ENCODE data around the gene ASPHD1. TPM values are rescaled to one million over a fixed set of nuclear protein-coding genes. Genes with fewer than 3 reads are reported as not detected.
A peak's percentile ranks its signal among the peaks of the same experiment; 100 is the strongest.

ASPHD1 gene
- total RNA-seq, 4 donors from 2014 or later: 0.33 TPM; not detected in 3

DNA sequence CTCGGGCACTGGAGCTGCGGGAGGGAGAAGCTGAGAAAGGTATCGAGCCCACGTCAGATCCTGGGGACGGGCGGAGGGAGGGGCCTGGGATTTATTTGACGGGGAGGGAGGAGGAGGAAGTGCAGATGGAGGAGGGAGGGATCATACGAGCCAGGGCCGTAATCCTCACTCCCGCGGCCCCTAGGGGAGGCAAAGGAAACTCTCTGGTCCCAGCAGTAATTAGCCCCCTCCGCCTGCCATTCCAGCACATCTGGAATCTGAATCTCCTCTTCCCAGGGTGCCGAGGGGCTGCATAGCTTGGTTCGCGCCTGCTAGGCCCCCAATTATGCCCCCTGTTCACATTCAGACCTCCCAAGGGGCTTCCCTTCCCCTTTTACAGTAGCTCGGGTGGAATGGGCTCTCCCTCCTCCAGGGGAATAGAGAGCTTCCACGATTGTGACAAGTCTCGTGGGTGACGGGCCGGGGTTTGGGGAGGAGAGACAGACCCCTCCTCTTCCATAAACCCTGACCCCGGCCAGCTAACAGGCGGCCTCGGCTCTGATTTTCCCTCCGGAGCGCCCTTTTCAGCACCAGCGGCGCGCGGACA, 679 bp upstream of the ASPHD1 start, which contains the start of gene SEZ6L2:
Gene SEZ6L2 (minus strand): TSS at position 35 of the 586 bp plus-strand sequence. CDS start 531 bp downstream, outside the sequence.
- intact Hi-C loops (cut with DNase I): no loop called here
- 3% methylated on average over 18 of the region's 29 CpGs for WGBS
- Histone ChIP-seq H3K36me3 (no peaks in the 10 kb centered on the region), H3K9me3 (no peaks in the 10 kb centered on the region), H3K4me3 (peak within 1 kb of the TSS; percentile 59 to 68 (median 66)), H3K27me3 (peaks cover 0 to 58% (median 22%) of the 10 kb centered on the region in 4 donors), H3K4me1 (peaks cover 6 to 27% (median 18%) of the 10 kb centered on the region in 4 donors), H3K27ac (replicated peaks in 1 of 4) (peak within 1 kb of the TSS in 1 of 4 donors; percentile 30)
- DNase-seq (ENCODE audit: extremely low spot score): no peak
- peak in 1 of 2 donors; percentile 35 for TF ChIP-seq POLR2AphosphoS5 (IDR thresholded peaks at IDR 0.05)
- no peak for TF ChIP-seq EP300 (IDR thresholded peaks at IDR 0.05)

GRCh38 chr16:29900888-29901606, 759 bp downstream of the ASPHD1 start:
- Histone ChIP-seq H3K27me3 (peaks cover 0 to 53% (median 22%) of the 10 kb centered on the region in 4 donors), H3K4me3 (peak overlapping the region; percentile 59 to 68 (median 66))
- WGBS: 49% methylated on average over 22 of the region's 31 CpGs

GRCh38 chr16:29901607-29901945, 1.3 kb downstream of the ASPHD1 start:
- TF ChIP-seq EP300 (IDR thresholded peaks at IDR 0.05): no peak
- no peak for TF ChIP-seq POLR2A (IDR thresholded peaks at IDR 0.05; ENCODE audit: low read depth)
- TF ChIP-seq, protein P1, sequence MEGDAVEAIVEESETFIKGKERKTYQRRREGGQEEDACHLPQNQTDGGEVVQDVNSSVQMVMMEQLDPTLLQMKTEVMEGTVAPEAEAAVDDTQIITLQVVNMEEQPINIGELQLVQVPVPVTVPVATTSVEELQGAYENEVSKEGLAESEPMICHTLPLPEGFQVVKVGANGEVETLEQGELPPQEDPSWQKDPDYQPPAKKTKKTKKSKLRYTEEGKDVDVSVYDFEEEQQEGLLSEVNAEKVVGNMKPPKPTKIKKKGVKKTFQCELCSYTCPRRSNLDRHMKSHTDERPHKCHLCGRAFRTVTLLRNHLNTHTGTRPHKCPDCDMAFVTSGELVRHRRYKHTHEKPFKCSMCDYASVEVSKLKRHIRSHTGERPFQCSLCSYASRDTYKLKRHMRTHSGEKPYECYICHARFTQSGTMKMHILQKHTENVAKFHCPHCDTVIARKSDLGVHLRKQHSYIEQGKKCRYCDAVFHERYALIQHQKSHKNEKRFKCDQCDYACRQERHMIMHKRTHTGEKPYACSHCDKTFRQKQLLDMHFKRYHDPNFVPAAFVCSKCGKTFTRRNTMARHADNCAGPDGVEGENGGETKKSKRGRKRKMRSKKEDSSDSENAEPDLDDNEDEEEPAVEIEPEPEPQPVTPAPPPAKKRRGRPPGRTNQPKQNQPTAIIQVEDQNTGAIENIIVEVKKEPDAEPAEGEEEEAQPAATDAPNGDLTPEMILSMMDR (IDR thresholded peaks at IDR 0.05): no peak
- no peak for TF ChIP-seq POLR2AphosphoS5 (IDR thresholded peaks at IDR 0.05)
- H3K9me3 ChIP-seq: no peaks in the 10 kb centered on the region
- no peak overlapping the region for H3K4me3 ChIP-seq
- H3K27ac ChIP-seq (replicated peaks in 1 of 4): no peak overlapping the region
- peaks cover 0 to 47% (median 22%) of the 10 kb centered on the region in 4 donors for H3K27me3 ChIP-seq
- H3K36me3 ChIP-seq: peaks cover 0 to 1% (median under 1%) of the 10 kb centered on the region in 4 donors
- WGBS: 89% methylated on average over 10 of the region's 19 CpGs
- no peak for DNase-seq (ENCODE audit: extremely low spot score)
- H3K4me1 ChIP-seq: peaks cover 6 to 27% (median 18%) of the 10 kb centered on the region in 4 donors
- intact Hi-C loops (cut with DNase I): no loop called here

More at GRCh38 chr16:29900888-29901606, 759 bp downstream of the ASPHD1 start:
- TF ChIP-seq POLR2AphosphoS5 (IDR thresholded peaks at IDR 0.05) (no peak), POLR2A (IDR thresholded peaks at IDR 0.05; ENCODE audit: low read depth) (no peak), EP300 (IDR thresholded peaks at IDR 0.05) (no peak)
- TF ChIP-seq, protein P1 (IDR thresholded peaks at IDR 0.05): no peak
- no peaks in the 10 kb centered on the region for H3K9me3 ChIP-seq
- H3K27ac ChIP-seq (replicated peaks in 1 of 4): no peak overlapping the region
- DNase-seq (ENCODE audit: extremely low spot score): no peak
- peaks cover 6 to 27% (median 18%) of the 10 kb centered on the region in 4 donors for H3K4me1 ChIP-seq
- intact Hi-C loops (cut with DNase I): no loop called here
- no peaks in the 10 kb centered on the region for H3K36me3 ChIP-seq

GRCh38 chr16:29903590-29903989, 3.3 kb downstream of the ASPHD1 start:
- intact Hi-C loops (cut with DNase I): no loop called here
- TF ChIP-seq, protein P1 (IDR thresholded peaks at IDR 0.05): no peak
- TF ChIP-seq EP300 (IDR thresholded peaks at IDR 0.05) (no peak), POLR2A (IDR thresholded peaks at IDR 0.05; ENCODE audit: low read depth) (no peak), POLR2AphosphoS5 (IDR thresholded peaks at IDR 0.05) (no peak)
- peaks cover 6 to 27% (median 18%) of the 10 kb centered on the region in 4 donors for H3K4me1 ChIP-seq
- no peak overlapping the region for H3K4me3 ChIP-seq
- H3K27ac ChIP-seq (replicated peaks in 1 of 4): no peak overlapping the region
- H3K27me3 ChIP-seq: peaks cover 0 to 27% (median 6%) of the 10 kb centered on the region in 4 donors
- peaks cover 0 to 8% (median 3%) of the 10 kb centered on the region in 4 donors for H3K36me3 ChIP-seq
- no peak for DNase-seq (ENCODE audit: extremely low spot score)
- H3K9me3 ChIP-seq: no peaks in the 10 kb centered on the region
- 68% methylated on average over 4 of the region's 4 CpGs for WGBS

GRCh38 chr16:29904947-29905346, 4.7 kb downstream of the ASPHD1 start:
- peaks cover 6 to 13% (median 10%) of the 10 kb centered on the region in 4 donors for H3K4me1 ChIP-seq
- no peak overlapping the region for H3K27ac ChIP-seq (replicated peaks in 1 of 4)
- intact Hi-C loops (cut with DNase I): no loop called here
- WGBS: 84% methylated on average over 7 of the region's 7 CpGs
- no peak for TF ChIP-seq POLR2AphosphoS5 (IDR thresholded peaks at IDR 0.05)
- TF ChIP-seq, protein P1 (IDR thresholded peaks at IDR 0.05): no peak
- no peak for TF ChIP-seq POLR2A (IDR thresholded peaks at IDR 0.05; ENCODE audit: low read depth)
- TF ChIP-seq EP300 (IDR thresholded peaks at IDR 0.05): no peak
- no peak overlapping the region for H3K4me3 ChIP-seq
- DNase-seq (ENCODE audit: extremely low spot score): no peak
- H3K27me3 ChIP-seq: peaks cover 0 to 14% (median 0%) of the 10 kb centered on the region in 4 donors
- H3K9me3 ChIP-seq: no peaks in the 10 kb centered on the region
- H3K36me3 ChIP-seq: peaks cover 0 to 8% (median 3%) of the 10 kb centered on the region in 4 donors
